ENCODE measurements around the gene RTKN.

GRCh38 chr2:74472945-74473258 is 31.2 kb upstream of the RTKN start:
- TF ChIP-seq POLR2A (IDR thresholded peaks at IDR 0.05) = no peak
- TF ChIP-seq CTCF (IDR thresholded peaks at IDR 0.05) = no peak

All from lower leg skin (tissue), 3 donors.